Measurements from ENCODE around the gene MLLT11. TPM values are rescaled to one million over a fixed set of nuclear protein-coding genes. Genes with fewer than 3 reads are reported as not detected.

MLLT11 gene
- total RNA-seq, 3 donors from 2014 or later, result 0.09 to 5.4 (median 0.65) TPM

DNA sequence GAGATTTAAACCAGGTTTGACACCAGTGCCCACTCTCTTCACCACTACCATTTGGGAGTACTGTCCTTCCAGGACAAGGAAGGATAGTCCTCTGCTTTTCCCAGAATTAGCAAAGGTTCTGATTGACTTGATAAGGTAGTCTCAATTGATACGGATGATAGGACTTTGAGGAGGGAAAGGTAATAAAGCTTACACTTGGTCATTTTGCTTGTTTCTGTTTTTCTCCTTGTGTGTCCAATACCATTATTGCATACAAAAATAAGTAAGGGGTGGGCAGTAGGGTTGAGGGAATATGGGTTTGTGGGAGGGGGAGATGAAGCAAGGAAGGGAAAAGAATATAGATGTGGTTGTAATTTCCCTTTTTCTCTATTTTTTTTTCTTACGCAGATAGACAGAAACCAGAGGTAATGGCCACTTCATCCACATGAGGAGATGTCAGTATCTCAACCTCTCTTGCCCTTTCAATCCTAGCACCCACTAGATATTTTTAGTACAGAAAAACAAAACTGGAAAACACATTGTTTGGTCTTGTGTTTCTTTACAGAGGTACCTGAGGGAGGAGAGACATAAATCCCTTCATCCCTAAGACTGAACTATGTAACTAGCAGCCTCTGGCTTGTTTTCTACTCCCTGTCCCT is 10.0 kb upstream of the MLLT11 start:
- no peak for ATAC-seq
- peaks cover 7% of the 10 kb centered on the region for H3K4me1 ChIP-seq (ENCODE audit: low read depth)
- no peak overlapping the region for H3K4me3 ChIP-seq
- intact Hi-C loops (cut with DNase I, micrococcal nuclease), result loop anchor here in 1 of 2 donors (10.0 kb wide), 1 partner anchor 45 kb away; the partner anchor contains the start of genes MINDY1 and PRUNE1
- no peak for DNase-seq
- no peaks in the 10 kb centered on the region for H3K9me3 ChIP-seq
- peaks cover 11% of the 10 kb centered on the region for H3K36me3 ChIP-seq (ENCODE audit: low read depth)
- TF ChIP-seq, protein P1, sequence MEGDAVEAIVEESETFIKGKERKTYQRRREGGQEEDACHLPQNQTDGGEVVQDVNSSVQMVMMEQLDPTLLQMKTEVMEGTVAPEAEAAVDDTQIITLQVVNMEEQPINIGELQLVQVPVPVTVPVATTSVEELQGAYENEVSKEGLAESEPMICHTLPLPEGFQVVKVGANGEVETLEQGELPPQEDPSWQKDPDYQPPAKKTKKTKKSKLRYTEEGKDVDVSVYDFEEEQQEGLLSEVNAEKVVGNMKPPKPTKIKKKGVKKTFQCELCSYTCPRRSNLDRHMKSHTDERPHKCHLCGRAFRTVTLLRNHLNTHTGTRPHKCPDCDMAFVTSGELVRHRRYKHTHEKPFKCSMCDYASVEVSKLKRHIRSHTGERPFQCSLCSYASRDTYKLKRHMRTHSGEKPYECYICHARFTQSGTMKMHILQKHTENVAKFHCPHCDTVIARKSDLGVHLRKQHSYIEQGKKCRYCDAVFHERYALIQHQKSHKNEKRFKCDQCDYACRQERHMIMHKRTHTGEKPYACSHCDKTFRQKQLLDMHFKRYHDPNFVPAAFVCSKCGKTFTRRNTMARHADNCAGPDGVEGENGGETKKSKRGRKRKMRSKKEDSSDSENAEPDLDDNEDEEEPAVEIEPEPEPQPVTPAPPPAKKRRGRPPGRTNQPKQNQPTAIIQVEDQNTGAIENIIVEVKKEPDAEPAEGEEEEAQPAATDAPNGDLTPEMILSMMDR (IDR thresholded peaks at IDR 0.05), result no peak

DNA sequence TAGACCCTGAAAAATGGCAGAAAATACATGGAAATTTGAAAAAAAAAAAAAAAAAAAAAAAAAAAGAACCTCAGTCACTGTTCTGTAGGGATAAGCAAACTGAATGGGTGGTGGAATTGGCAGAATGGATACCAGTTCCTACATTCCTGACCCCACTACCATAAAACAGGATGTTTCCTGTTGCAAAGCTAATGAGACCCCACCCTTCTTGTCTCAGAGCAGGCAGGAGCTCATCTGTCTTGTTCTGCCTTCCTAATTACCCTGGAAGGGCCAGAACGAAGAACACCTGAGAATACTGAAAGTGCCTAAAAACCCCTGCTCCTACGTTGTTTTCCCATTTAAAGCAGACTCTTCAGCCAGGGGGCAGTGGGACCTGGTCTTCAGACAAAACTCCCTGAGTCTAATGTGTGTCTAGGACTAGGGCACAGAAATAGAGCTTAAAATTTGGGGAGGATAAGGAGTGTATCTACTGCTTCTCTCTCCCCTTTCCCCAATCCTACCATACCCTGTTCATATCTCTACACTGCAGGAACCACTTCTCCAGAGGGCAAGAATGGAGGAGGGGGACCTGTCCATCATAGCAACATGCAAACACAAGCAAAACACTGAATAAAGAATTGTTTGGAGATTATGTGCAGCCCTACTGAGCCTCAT is 8.7 kb upstream of the MLLT11 start:
- no peaks in the 10 kb centered on the region for H3K9me3 ChIP-seq

DNA sequence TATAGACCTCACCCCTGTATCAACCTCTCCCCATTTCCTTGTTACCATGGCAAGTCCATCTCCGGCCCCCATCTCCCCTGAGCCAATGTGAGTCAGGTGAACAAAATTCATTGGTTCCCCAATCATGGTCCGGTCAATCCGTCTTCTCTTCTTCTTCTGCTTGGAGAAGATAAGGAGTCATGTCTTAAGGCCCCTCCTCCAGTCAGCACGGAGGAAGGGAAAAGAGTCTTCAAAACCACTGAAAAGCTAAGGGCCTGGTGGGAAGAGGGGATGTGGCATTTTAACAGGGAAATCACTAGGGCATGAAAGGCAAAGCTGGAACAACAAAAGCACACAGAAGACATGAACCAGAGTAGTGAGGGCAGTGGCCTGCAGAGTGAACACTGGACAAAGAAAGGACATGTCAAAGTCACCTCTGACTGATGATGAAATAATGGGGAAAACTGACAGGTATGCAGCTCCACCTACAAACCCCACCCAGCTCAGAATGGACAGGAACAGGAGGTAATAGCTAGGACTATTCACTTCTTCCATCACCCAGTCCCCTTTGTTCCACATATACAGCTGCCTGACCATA is 5.1 kb upstream of the MLLT11 start:
- intact Hi-C loops (cut with DNase I, micrococcal nuclease), result loop anchor here in 1 of 2 donors (10.0 kb wide), 1 partner anchor 50 kb away; the partner anchor contains the start of genes MINDY1 and PRUNE1
- Histone ChIP-seq H3K4me3 (no peak overlapping the region), H3K36me3 (ENCODE audit: low read depth) (peaks cover 11% of the 10 kb centered on the region), H3K4me1 (ENCODE audit: low read depth) (peaks cover 33% of the 10 kb centered on the region), H3K9me3 (no peaks in the 10 kb centered on the region)
- DNase-seq, result no peak
- TF ChIP-seq, protein P1 (IDR thresholded peaks at IDR 0.05), result no peak
- peak; percentile 6 for ATAC-seq

More for the DNA sequence above, 8.7 kb upstream of the MLLT11 start:
- intact Hi-C loops (cut with DNase I, micrococcal nuclease), result loop anchor here in 1 of 2 donors (10.0 kb wide), 1 partner anchor 47 kb away; the partner anchor contains the start of genes MINDY1 and PRUNE1
- DNase-seq (no peak), ATAC-seq (no peak)
- Histone ChIP-seq H3K4me1 (ENCODE audit: low read depth) (peaks cover 19% of the 10 kb centered on the region), H3K36me3 (ENCODE audit: low read depth) (peaks cover 11% of the 10 kb centered on the region), H3K4me3 (no peak overlapping the region)
- TF ChIP-seq, protein P1 (IDR thresholded peaks at IDR 0.05), result no peak

DNA sequence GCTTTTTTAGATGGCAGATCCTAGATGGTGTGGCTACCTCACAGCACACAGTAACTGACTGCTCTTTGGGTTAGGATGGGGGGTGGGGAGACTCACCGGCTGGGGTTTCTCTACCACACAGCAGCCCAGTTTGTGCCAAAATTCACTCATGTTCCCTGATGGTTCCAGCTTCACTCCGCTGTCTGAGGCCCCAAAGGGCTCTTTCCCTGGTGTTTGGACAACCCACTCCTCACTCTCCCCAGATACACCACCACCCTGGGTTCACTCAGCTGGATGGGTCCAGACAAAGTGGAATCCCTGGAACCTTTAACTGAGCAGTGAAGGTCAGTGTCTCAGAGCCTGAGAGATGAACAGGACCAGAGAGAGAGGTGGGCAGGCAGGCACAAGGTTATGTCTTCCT is 4.6 kb upstream of the MLLT11 start:
- intact Hi-C loops (cut with DNase I, micrococcal nuclease), result loop anchor here in 1 of 2 donors (10.0 kb wide), 1 partner anchor 51 kb away; the partner anchor contains the start of genes MINDY1 and PRUNE1
- peaks cover 33% of the 10 kb centered on the region for H3K4me1 ChIP-seq (ENCODE audit: low read depth)
- H3K4me3 ChIP-seq, result no peak overlapping the region
- DNase-seq (no peak), ATAC-seq (no peak)
- TF ChIP-seq, protein P1 (IDR thresholded peaks at IDR 0.05), result no peak
- no peaks in the 10 kb centered on the region for H3K9me3 ChIP-seq
- H3K36me3 ChIP-seq (ENCODE audit: low read depth), result peaks cover 11% of the 10 kb centered on the region

DNA sequence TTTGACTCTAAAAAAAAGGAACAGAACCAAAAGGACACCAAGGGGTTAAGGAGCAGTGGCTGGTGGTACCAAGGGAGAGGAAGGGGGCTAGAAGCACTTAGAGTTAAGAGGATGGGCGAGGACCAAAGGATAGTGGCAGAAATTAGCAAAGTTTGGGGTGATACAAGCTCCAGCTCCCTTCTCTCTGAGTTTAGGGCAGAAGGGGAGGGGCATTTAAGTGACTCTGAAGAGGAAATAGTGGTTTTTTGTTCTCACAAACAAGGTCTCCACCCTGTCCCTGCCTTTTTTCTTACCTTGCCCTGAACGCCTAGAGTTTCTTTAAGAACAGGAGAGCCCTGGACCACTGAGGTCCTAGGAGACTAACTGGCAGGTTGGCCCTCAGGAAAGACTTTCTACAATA is 4.0 kb upstream of the MLLT11 start:
- Histone ChIP-seq H3K36me3 (ENCODE audit: low read depth) (peaks cover 11% of the 10 kb centered on the region), H3K4me3 (no peak overlapping the region), H3K9me3 (no peaks in the 10 kb centered on the region), H3K4me1 (ENCODE audit: low read depth) (peaks cover 33% of the 10 kb centered on the region)
- DNase-seq, result peak in 1 of 3 donors; percentile 24
- peak; percentile 44 for ATAC-seq
- intact Hi-C loops (cut with DNase I, micrococcal nuclease), result loop anchor here in 1 of 2 donors (10.0 kb wide), 1 partner anchor 51 kb away; the partner anchor contains the start of genes MINDY1 and PRUNE1
- TF ChIP-seq, protein P1 (IDR thresholded peaks at IDR 0.05), result no peak
